DOHH2 (cell line): ENCODE data around the gene APCDD1L.

ENCODE experiments used
- H3F3A ChIP-seq: fragments of 200-600 bp; sonication (generic), shearing (Covaris generic); 2 replicates; pipeline ENCODE4 v1.6.0; 2016; ENCODE audit warnings: antibody characterized with exemption, mild to moderate bottlenecking; ENCODE audit not compliant: control insufficient read depth, insufficient read depth
- H3K27ac ChIP-seq: fragments of 200-600 bp; sonication (generic); 2 replicates; pipeline ENCODE4 v1.5.1; 2014; ENCODE audit warnings: low read depth, mild to moderate bottlenecking, low read length, moderate library complexity
- H3K27me3 ChIP-seq: fragments of 200-600 bp; sonication (generic); 2 replicates; pipeline ENCODE4 v1.6.1; 2014; ENCODE audit warnings: mild to moderate bottlenecking, low read length, mixed read lengths; ENCODE audit not compliant: control insufficient read depth
- H3K36me3 ChIP-seq: fragments of 200-600 bp; sonication (generic); 2 replicates; pipeline ENCODE4 v1.6.1; 2014; ENCODE audit warnings: mild to moderate bottlenecking, low read length, moderate library complexity, mixed read lengths; ENCODE audit not compliant: control insufficient read depth
- H3K4me1 ChIP-seq: fragments of 200-600 bp; sonication (generic); 2 replicates; pipeline ENCODE4 v1.6.1; 2014; ENCODE audit warnings: mild to moderate bottlenecking, low read length, mixed read lengths; ENCODE audit not compliant: control insufficient read depth
- H3K4me2 ChIP-seq: fragments of 200-600 bp; sonication (generic); 2 replicates; pipeline ENCODE4 v1.6.0; 2014; ENCODE audit warnings: mild to moderate bottlenecking, low read length, moderate library complexity
- H3K4me3 ChIP-seq: fragments of 200-600 bp; sonication (generic); 2 replicates; pipeline ENCODE4 v1.5.1; 2014; ENCODE audit warnings: mild to moderate bottlenecking, low read length, mixed read lengths
- H3K79me2 ChIP-seq: fragments of 200-600 bp; sonication (generic); 2 replicates; pipeline ENCODE4 v1.6.1; 2014; ENCODE audit warnings: mild to moderate bottlenecking, low read length, mixed read lengths; ENCODE audit not compliant: control insufficient read depth
- H3K9me2 ChIP-seq: fragments of 200-600 bp; sonication (generic); replicated peaks from 2 replicates; pipeline ENCODE4 v1.6.1; 2014; ENCODE audit warnings: mild to moderate bottlenecking, low read length, mixed read lengths; ENCODE audit not compliant: control insufficient read depth
- H3K9me3 ChIP-seq: fragments of 200-600 bp; sonication (generic); 2 replicates; pipeline ENCODE4 v1.6.1; 2014; ENCODE audit warnings: antibody characterized with exemption, low read length, mixed read lengths; ENCODE audit not compliant: control insufficient read depth, insufficient read depth
- H4K20me1 ChIP-seq: fragments of 200-600 bp; sonication (generic); 2 replicates; pipeline ENCODE4 v1.6.0; 2014; ENCODE audit warnings: low read depth, mild to moderate bottlenecking, antibody characterized with exemption, low read length, moderate library complexity; ENCODE audit not compliant: control insufficient read depth, insufficient read depth
- CTCF ChIP-seq: fragments of 200-600 bp; sonication (generic); IDR thresholded peaks from one replicate; pipeline ENCODE4 v1.5.1; 2014; ENCODE audit warnings: antibody characterized with exemption, mild to moderate bottlenecking, low read depth, low read length; ENCODE audit not compliant: poor library complexity, severe bottlenecking
- EZH2phosphoT487 ChIP-seq: fragments of 200-600 bp; sonication (generic); IDR thresholded peaks from 2 replicates; pipeline ENCODE4 v1.6.1; 2017; ENCODE audit warnings: borderline replicate concordance, mild to moderate bottlenecking, antibody characterized with exemption, low read length, moderate library complexity, mixed read lengths

Gene APCDD1L

DNA sequence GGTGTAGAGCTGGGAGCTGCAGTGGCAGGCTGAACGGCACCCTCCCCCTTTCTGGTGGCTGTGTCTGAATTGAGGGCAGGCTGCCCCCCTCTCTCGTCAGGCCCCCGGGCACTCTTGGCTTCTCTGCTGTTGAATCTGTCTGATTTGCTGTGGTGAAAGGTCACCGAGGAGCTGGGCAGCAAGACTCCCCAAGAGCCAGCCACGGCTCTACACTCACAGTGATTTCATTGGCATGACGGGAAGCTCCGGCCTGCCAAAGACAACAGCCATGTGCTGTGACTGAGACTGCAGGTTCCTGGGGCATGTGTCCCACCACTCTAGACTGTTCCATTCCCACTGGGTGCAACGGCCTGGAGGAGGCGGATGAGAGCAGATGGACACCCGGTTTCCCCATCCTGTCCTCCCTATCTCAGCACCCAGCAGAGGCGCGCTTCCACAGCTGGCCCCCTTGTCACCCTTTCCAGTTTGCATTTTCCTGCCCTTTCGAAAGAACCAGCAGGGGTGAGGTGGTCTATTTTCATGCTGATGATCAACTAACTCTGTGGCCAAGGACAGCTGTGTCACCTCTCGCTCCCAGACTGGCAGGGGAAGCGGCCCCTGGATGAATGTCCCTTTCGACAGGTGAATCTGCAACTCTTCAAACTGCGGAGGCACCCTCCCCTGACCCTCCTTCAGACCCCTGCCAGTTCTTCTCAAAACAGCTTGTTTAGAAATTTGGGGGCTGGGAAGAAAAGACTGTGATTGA, 2.2 kb downstream of the APCDD1L start:
- no peaks in the 10 kb centered on the region for H3K9me3 ChIP-seq
- no peaks in the 10 kb centered on the region for H3K9me2 ChIP-seq
- no peak overlapping the region for H3K27ac ChIP-seq
- H3K4me3 ChIP-seq, result no peak overlapping the region
- no peaks in the 10 kb centered on the region; the same call in 1 of the 2 replicates for H3K27me3 ChIP-seq
- no peaks in the 10 kb centered on the region for H3K79me2 ChIP-seq
- no peak for TF ChIP-seq CTCF
- H3K4me1 ChIP-seq, result no peaks in the 10 kb centered on the region
- no peaks in the 10 kb centered on the region for H3F3A ChIP-seq
- H3K36me3 ChIP-seq, result no peaks in the 10 kb centered on the region
- H3K4me2 ChIP-seq, result no peak overlapping the region
- no peaks in the 10 kb centered on the region for H4K20me1 ChIP-seq

- Histone ChIP-seq H3K27me3 (no peaks in the 10 kb centered on the region; the same call in 1 of the 2 replicates), H3K27ac (no peak overlapping the region), H3K9me3 (0 out of 2 replicates have a peak, but pooled peaks cover 8% of the 10 kb centered on the region), H3K4me2 (no peak overlapping the region), H4K20me1 (no peaks in the 10 kb centered on the region), H3K79me2 (no peaks in the 10 kb centered on the region), H3K4me3 (no peak overlapping the region), H3F3A (no peaks in the 10 kb centered on the region), H3K9me2 (no peaks in the 10 kb centered on the region), H3K4me1 (no peaks in the 10 kb centered on the region), H3K36me3 (no peaks in the 10 kb centered on the region)
- no peak for TF ChIP-seq CTCF
- no peak for TF ChIP-seq EZH2phosphoT487
Observed at GRCh38 chr20:58511861-58512260, 3.3 kb downstream of the APCDD1L start.

DNA sequence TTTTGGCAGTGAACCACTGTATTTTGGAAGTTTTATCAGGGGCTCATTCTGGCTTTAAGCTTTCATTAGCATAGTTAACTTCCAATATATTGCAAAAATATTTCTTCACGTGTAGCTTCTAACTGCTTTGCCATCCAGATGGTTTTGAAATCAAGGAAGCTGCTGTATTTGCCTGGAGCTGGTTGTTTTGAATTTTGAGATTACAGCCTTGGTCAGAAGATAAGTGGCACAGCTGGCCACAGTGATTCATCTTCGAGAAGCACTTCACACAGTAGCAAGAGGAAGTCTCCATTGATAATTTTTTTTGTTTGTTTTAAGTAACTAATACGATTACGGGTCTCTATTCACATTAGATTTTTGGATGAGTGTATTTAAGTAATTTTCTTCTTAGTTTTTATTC, 3.8 kb downstream of the APCDD1L start:
- H3K36me3 ChIP-seq, result no peaks in the 10 kb centered on the region
- TF ChIP-seq CTCF, result no peak
- TF ChIP-seq EZH2phosphoT487, result no peak

More for the DNA sequence above, 3.8 kb downstream of the APCDD1L start:
- no peaks in the 10 kb centered on the region; the same call in 1 of the 2 replicates for H3K27me3 ChIP-seq
- H3K4me1 ChIP-seq, result no peaks in the 10 kb centered on the region
- H4K20me1 ChIP-seq, result no peaks in the 10 kb centered on the region
- peaks cover 8% of the 10 kb centered on the region; the same call in 1 of the 2 replicates for H3K9me3 ChIP-seq
- no peak overlapping the region for H3K27ac ChIP-seq
- H3K4me2 ChIP-seq, result no peak overlapping the region
- no peak overlapping the region for H3K4me3 ChIP-seq
- H3F3A ChIP-seq, result no peaks in the 10 kb centered on the region
- no peaks in the 10 kb centered on the region for H3K9me2 ChIP-seq
- no peaks in the 10 kb centered on the region for H3K79me2 ChIP-seq
